Common myeloid progenitor, CD34-positive (primary cell): Measurements from ENCODE around the gene PLEKHA8.

Experiments used
- CTCF ChIA-PET: fragments of 350-600 bp; sonication (Branson Sonifier 250); formaldehyde crosslinking; loops from one replicate; lab custom pipeline; 2021; ENCODE audit warnings: antibody characterized with exemption; lab: Charles Lee
- POLR2A ChIA-PET: fragments of 350-600 bp; sonication (Branson Sonifier 250); formaldehyde crosslinking; loops from one replicate; lab custom pipeline; 2021; ENCODE audit warnings: antibody characterized with exemption; lab: Charles Lee
- DNase-seq, 3 donors: peaks; one replicate each; pipeline versions ENCODE4 v3.0.0 to v3.0.0-alpha.2; 2013
- H3K27ac ChIP-seq, 2 experiments: 1 replicate in 1 of 2; 2 replicates in 1 of 2; pipeline ENCODE4 v1.7.0; 2013; ENCODE audit warnings: inconsistent platforms in 2 of 2, low read length in 2 of 2, mild to moderate bottlenecking in 2 of 2, low read depth in 1 of 2, moderate library complexity in 1 of 2; ENCODE audit not compliant: severe bottlenecking in 2 of 2, insufficient read depth in 1 of 2, poor library complexity in 1 of 2
- H3K27me3 ChIP-seq, 5 experiments: replicated peaks in 2 of 5; 1 replicate in 3 of 5; 2 replicates in 2 of 5; pipeline versions ENCODE4 v1.6.1 to v1.7.0; 2013; ENCODE audit warnings: low read length in 4 of 5, mild to moderate bottlenecking in 2 of 5, moderate library complexity in 2 of 5, inconsistent platforms in 1 of 5; ENCODE audit not compliant: insufficient read depth in 5 of 5, control insufficient read depth in 4 of 5
- H3K36me3 ChIP-seq, 4 experiments: 1 replicate in 2 of 4; 2 replicates in 2 of 4; pipeline versions ENCODE4 v1.6.1 to v1.7.0; 2013; ENCODE audit warnings: low read length in 3 of 4, control low read depth in 1 of 4, mild to moderate bottlenecking in 1 of 4; ENCODE audit not compliant: control insufficient read depth in 4 of 4, insufficient read depth in 4 of 4
- H3K4me1 ChIP-seq, 4 experiments: 1 replicate in 3 of 4; 2 replicates in 1 of 4; pipeline versions ENCODE4 v1.6.1 to v1.7.1; 2013; ENCODE audit warnings: low read length in 3 of 4, mild to moderate bottlenecking in 3 of 4, control low read depth in 1 of 4, inconsistent platforms in 1 of 4, moderate library complexity in 1 of 4; ENCODE audit not compliant: control insufficient read depth in 4 of 4, insufficient read depth in 4 of 4; ENCODE audit errors: control extremely low read depth in 1 of 4
- H3K4me3 ChIP-seq, 7 experiments: 1 replicate in 4 of 7; 2 replicates in 3 of 7; pipeline versions ENCODE4 v1.5.1 to v1.7.0; 2013; ENCODE audit warnings: mild to moderate bottlenecking in 7 of 7, low read length in 6 of 7, moderate library complexity in 6 of 7, inconsistent platforms in 2 of 7, low read depth in 2 of 7, control low read depth in 1 of 7; ENCODE audit not compliant: insufficient read depth in 4 of 7, control insufficient read depth in 1 of 7; ENCODE audit errors: extremely low read depth in 1 of 7
- H3K9me3 ChIP-seq, 5 experiments: 1 replicate in 4 of 5; 2 replicates in 1 of 5; pipeline versions ENCODE4 v1.6.1 to v1.7.1; 2013; ENCODE audit warnings: low read length in 4 of 5, mild to moderate bottlenecking in 2 of 5, inconsistent platforms in 1 of 5, low read depth in 1 of 5, moderate library complexity in 1 of 5; ENCODE audit not compliant: control insufficient read depth in 4 of 5, insufficient read depth in 2 of 5; ENCODE audit errors: control extremely low read depth in 1 of 5
- WGBS: methylation state at CpG from one replicate; pipeline ENCODE4 v1.1.5; 2013; ENCODE audit not compliant: insufficient coverage; 5-methylcytosine and 5-hydroxymethylcytosine counted together

Gene PLEKHA8

GRCh38 chr7:29989257-29989995 lies 38.8 kb upstream of the PLEKHA8 start, which contains the start of gene SCRN1:
Gene SCRN1, minus strand, starts transcription at chr7:29989801. Its CDS starts 20,734 bp downstream, at chr7:29969067.
- DNase-seq: peak; percentile 69 to 88 (median 84)
- POLR2A ChIA-PET: interaction anchor here (1.0 kb wide), 1 partner anchor 34 kb away, joined by 3 read pairs; no protein-coding TSS in a partner anchor
- peaks cover 0 to 13% (median 7%) of the 10 kb centered on the region in 5 experiments for H3K9me3 ChIP-seq
- no peaks in the 10 kb centered on the region for H3K36me3 ChIP-seq
- peak within 1 kb of the TSS; percentile 84 to 99 (median 88) for H3K4me3 ChIP-seq
- CTCF ChIA-PET: interaction anchor here (0.6 to 1.3 kb wide), 3 partner anchors 12 to 40 kb away, joined by 3 to 4 read pairs (median 3); no protein-coding TSS in a partner anchor
- H3K27ac ChIP-seq: peak within 1 kb of the TSS; percentile 58 to 73
- H3K4me1 ChIP-seq: peaks cover 10 to 42% (median 34%) of the 10 kb centered on the region in 4 experiments
- 0% methylated on average over 65 of the region's 79 CpGs for WGBS
- no peaks in the 10 kb centered on the region for H3K27me3 ChIP-seq

DNA sequence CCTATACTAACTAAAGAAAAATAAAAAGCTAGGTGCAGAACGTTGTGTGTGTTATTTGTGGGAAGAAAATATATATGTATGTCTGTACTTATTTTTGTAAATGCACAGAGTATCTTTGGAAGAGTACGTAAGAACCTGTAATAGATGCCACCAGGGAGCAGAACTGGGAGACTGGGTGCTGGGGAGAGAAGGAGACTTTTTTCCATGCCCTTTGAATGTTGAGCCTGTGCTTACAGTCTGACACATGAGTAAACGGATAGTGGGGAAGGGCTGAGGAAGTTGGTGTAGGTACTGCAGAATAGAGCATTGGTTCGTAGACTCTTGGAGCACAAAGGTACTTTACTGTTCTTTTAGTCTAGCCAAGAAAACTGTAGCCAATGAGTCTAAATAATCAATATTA lies 37.3 kb upstream of the PLEKHA8 start:
- POLR2A ChIA-PET: no interaction called here
- WGBS: 100% methylated on average over 2 of the region's 4 CpGs

GRCh38 chr7:29991937-29992336 lies 36.3 kb upstream of the PLEKHA8 start:
- peaks cover 10 to 24% (median 23%) of the 10 kb centered on the region in 4 experiments for H3K4me1 ChIP-seq
- H3K27ac ChIP-seq: no peak overlapping the region
- H3K4me3 ChIP-seq: no peak overlapping the region
- CTCF ChIA-PET: interaction anchor here (0.9 kb wide), 1 partner anchor 22 kb away, joined by 3 read pairs; no protein-coding TSS in a partner anchor
- H3K9me3 ChIP-seq: peaks cover 0 to 23% (median 10%) of the 10 kb centered on the region in 5 experiments
- POLR2A ChIA-PET: no interaction called here
- WGBS: 97% methylated on average over 5 of the region's 5 CpGs
- H3K27me3 ChIP-seq: no peaks in the 10 kb centered on the region
- H3K36me3 ChIP-seq: no peaks in the 10 kb centered on the region
- no peak for DNase-seq

More for the DNA sequence above, 37.3 kb upstream of the PLEKHA8 start:
- DNase-seq: no peak
- Histone ChIP-seq H3K4me1 (peaks cover 10 to 31% (median 26%) of the 10 kb centered on the region in 4 experiments), H3K27ac (no peak overlapping the region), H3K9me3 (peaks cover 0 to 16% (median 7%) of the 10 kb centered on the region in 5 experiments), H3K27me3 (no peaks in the 10 kb centered on the region), H3K36me3 (no peaks in the 10 kb centered on the region), H3K4me3 (no peak overlapping the region)
- CTCF ChIA-PET: no interaction called here

- CTCF ChIA-PET: interaction anchor here (1.0 kb wide), 1 partner anchor 37 kb away, joined by 3 read pairs; no protein-coding TSS in a partner anchor
- peak in 2 of 3 donors; percentile 28 to 50 for DNase-seq
- Histone ChIP-seq H3K27me3 (no peaks in the 10 kb centered on the region), H3K36me3 (no peaks in the 10 kb centered on the region), H3K4me3 (no peak overlapping the region), H3K27ac (no peak overlapping the region), H3K9me3 (peaks cover 0 to 23% (median 10%) of the 10 kb centered on the region in 5 experiments), H3K4me1 (peaks cover 3 to 12% (median 11%) of the 10 kb centered on the region in 4 experiments)
- POLR2A ChIA-PET: no interaction called here
- 100% methylated on average over 2 of the region's 4 CpGs for WGBS
Observed at GRCh38 chr7:29993140-29993539, 35.1 kb upstream of the PLEKHA8 start.

DNA sequence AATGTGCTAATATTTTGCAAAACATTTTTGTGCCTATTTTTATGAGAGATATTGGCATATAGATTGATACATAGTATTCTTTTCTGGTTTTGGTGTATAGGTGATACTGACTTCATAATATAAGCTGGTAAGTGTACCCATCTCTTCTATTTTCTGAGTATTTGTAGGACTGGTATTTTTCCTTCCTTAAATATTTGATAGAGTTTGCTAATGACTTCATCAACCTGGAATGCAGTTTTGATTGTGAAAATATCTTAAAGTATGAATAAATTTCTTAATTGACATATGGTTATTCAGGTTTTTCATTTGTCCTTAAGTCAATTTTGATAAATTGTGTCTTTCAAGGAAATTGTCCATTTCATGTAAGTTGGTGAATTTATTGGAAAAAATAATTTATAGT lies 32.6 kb upstream of the PLEKHA8 start:
- Histone ChIP-seq H3K36me3 (no peaks in the 10 kb centered on the region), H3K27me3 (no peaks in the 10 kb centered on the region), H3K4me3 (no peak overlapping the region), H3K27ac (no peak overlapping the region), H3K9me3 (peaks cover 0 to 23% (median 10%) of the 10 kb centered on the region in 5 experiments), H3K4me1 (no peaks in the 10 kb centered on the region)
- POLR2A ChIA-PET: no interaction called here
- CTCF ChIA-PET: no interaction called here
- no peak for DNase-seq

DNA sequence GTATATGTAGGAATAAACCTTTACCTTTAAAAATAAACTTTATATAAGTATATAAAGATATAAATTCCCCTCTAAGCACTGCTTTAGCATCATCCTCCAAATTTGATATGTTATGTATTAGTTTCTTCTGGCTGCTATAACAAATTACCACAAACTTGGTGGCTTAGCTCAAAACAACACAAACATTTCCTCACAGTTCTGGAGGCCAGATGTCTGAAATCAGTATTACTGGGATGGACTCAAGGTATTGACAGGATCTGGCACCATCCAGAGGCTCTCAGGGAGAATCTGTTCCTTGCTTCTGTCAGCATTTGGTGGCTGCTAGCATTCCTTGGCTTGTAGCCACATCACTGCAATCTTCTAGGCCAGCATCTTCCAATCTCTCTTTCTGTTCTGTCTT lies 31.9 kb upstream of the PLEKHA8 start:
- ChIA-PET POLR2A (no interaction called here), CTCF (no interaction called here)
- no peaks in the 10 kb centered on the region for H3K4me1 ChIP-seq
- peaks cover 0 to 23% (median 10%) of the 10 kb centered on the region in 5 experiments for H3K9me3 ChIP-seq
- H3K27ac ChIP-seq: no peak overlapping the region
- H3K27me3 ChIP-seq: no peaks in the 10 kb centered on the region
- no peaks in the 10 kb centered on the region for H3K36me3 ChIP-seq
- no peak for DNase-seq
- H3K4me3 ChIP-seq: no peak overlapping the region

DNA sequence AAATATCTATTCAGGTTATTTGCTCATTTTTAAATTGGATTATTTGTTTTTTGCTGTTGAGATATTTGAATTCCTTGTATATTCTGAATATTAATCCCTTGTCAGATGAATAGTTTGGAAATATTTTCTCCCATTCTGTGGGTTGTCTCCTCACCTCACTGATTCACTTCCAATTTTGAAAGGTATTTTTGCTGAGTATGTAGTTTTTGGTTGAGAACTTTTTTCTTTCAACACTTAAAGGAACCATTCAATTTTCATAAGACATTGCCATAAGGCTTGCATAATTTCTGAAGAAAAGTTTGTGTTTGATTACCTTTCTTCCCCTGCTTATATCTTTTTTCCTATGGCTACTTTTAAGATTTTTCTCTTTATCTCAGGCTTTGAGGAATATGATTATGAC lies 29.7 kb upstream of the PLEKHA8 start:
- Histone ChIP-seq H3K36me3 (no peaks in the 10 kb centered on the region), H3K4me1 (no peaks in the 10 kb centered on the region), H3K4me3 (no peak overlapping the region), H3K27me3 (no peaks in the 10 kb centered on the region), H3K9me3 (peaks cover 0 to 15% (median 5%) of the 10 kb centered on the region in 5 experiments), H3K27ac (no peak overlapping the region)
- ChIA-PET CTCF (no interaction called here), POLR2A (no interaction called here)
- no peak for DNase-seq
